Transverse colon (tissue), 4 donors: ENCODE data around the gene PRKAG1. TPM values are rescaled to one million over a fixed set of nuclear protein-coding genes. Genes with fewer than 3 reads are reported as not detected.

ENCODE experiments used
- DNase-seq: peaks from one replicate; pipeline ENCODE4 v3.0.0-alpha.2; 2019
- H3K27ac ChIP-seq, 4 donors: fragments of 200-600 bp; sonication (generic); 2 replicates each; pipeline ENCODE4 v1.5.1; 2016 to 2018; ENCODE audit warnings: inconsistent platforms in 4 of 4
- H3K27me3 ChIP-seq: fragments of 200-600 bp; sonication (generic); 2 replicates; pipeline ENCODE4 v1.5.1; 2017; ENCODE audit warnings: inconsistent platforms
- H3K36me3 ChIP-seq, 4 donors: fragments of 200-600 bp; sonication (generic); 2 replicates each; pipeline ENCODE4 v1.5.1; 2017 to 2019; ENCODE audit warnings: inconsistent platforms in 4 of 4
- H3K4me1 ChIP-seq, 4 donors: fragments of 200-600 bp; sonication (generic); 2 replicates each; pipeline ENCODE4 v1.5.1; 2017 to 2020; ENCODE audit warnings: inconsistent platforms in 4 of 4
- H3K4me3 ChIP-seq, 4 donors: fragments of 200-600 bp; sonication (generic); 1 replicate in 1 of 4; 2 replicates in 3 of 4; pipeline versions ENCODE4 v1.5.1 to v1.6.1; 2017 to 2019; ENCODE audit warnings: inconsistent platforms in 4 of 4
- H3K9me3 ChIP-seq, 2 donors: fragments of 200-600 bp; sonication (generic); 2 replicates each; pipeline ENCODE4 v1.5.1; 2017 to 2019; ENCODE audit warnings: inconsistent platforms in 2 of 2
- CTCF ChIP-seq, 5 experiments: fragments of 200-600 bp in 3 of 5; fragments of 450-650 bp in 2 of 5; sonication (generic) in 3 of 5; IDR thresholded peaks; 1 replicate in 2 of 5; 2 replicates in 3 of 5; pipeline ENCODE4 v1.5.1; 2016 to 2017; ENCODE audit warnings: antibody characterized with exemption in 5 of 5, inconsistent platforms in 3 of 5, mild to moderate bottlenecking in 2 of 5, moderate library complexity in 1 of 5
- EP300 ChIP-seq: sonication (generic); formaldehyde crosslinking; IDR thresholded peaks from one replicate; pipeline ENCODE4 v1.6.1; 2017; ENCODE audit warnings: antibody characterized with exemption, low read depth
- POLR2A ChIP-seq: fragments of 450-650 bp; IDR thresholded peaks from one replicate; pipeline ENCODE4 v1.6.1; 2016; ENCODE audit warnings: antibody characterized with exemption, mild to moderate bottlenecking, moderate library complexity
- POLR2AphosphoS5 ChIP-seq, 3 donors: sonication (generic); formaldehyde crosslinking; IDR thresholded peaks; one replicate each; pipeline ENCODE4 v1.6.1; 2016; ENCODE audit warnings: antibody characterized with exemption in 3 of 3
- WGBS, 2 donors: methylation state at CpG; one replicate each; pipeline ENCODE4 v1.1.5; 2018; ENCODE audit warnings: low coverage in 1 of 2; 5-methylcytosine and 5-hydroxymethylcytosine counted together
- in situ Hi-C, 4 donors: fragments of 200-750 bp; cut with MboI; loops; one replicate each; pipeline versions ENCODE4 v1.15.0 to v1.15.1; 2017; ENCODE audit warnings: low sequenced_read_pairs in 3 of 4, low pct_ligation_motif_present in 1 of 4, low pct_unique_long_range_greater_than_20kb in 1 of 4
- intact Hi-C: fragments of 100-400 bp; cut with DNase I; formaldehyde crosslinking; loops from one replicate; pipeline ENCODE4 v1.15.1; 2023; ENCODE audit warnings: low total_unique reads
- small RNA-seq, 4 donors: library from RNA; depleted of rRNA; stranded (forward); fragments of <200 nt; gene quantifications; one replicate each; pipeline ENCODE3, GENCODE V24; 2016
- total RNA-seq, 4 donors: library from RNA; depleted of rRNA; stranded (reverse); fragments of >200 nt; gene quantifications; one replicate each; pipeline ENCODE4 v1.1.0, GENCODE V29; 2016

Gene PRKAG1
- total RNA-seq, 4 donors from 2014 or later: 21.7 to 44.0 (median 42.3) TPM

DNA sequence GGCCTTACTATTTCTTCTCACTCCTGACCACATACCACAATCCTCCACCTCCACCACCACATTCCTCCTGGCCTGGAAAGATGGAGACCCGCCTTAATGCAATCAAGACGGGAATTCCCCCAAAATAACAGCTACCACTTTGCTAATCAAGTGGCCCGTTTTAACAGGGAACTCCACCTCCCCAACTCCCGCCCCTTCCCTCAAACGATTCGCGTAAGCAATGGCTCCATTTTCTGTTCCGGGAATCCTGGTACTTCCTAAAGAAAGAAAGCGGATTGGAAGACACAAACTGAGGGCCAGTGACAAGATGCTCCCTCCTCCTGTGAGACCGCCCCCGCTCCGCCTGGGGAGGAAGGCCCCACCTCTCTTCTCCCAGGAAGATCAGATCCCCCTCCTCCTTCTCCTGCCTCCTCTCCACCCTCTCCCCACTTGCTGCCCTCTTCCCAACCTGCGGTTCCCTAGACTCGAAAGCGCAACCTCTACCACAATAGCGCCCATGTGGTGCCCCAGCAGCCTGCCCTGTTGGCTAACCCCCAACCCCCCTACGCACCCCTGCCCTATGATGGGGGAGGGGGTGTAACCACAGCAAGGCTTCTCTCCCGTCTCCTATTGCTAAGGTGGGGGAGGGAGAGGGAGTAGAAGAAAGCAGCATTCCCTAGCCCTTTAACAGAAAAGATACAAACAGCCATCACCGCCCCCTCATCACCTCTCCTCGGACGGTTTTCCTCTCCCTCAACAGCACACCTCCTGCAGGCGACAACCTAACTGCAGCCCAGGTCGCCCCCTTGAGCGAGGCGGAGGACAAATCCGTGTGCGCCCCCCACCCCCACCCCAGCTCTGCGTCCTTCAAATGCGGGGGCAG is 62.1 kb downstream of the PRKAG1 start:
- in situ Hi-C loops: no loop called here
- TF ChIP-seq POLR2AphosphoS5 (IDR thresholded peaks at IDR 0.05) (peak; percentile 21 to 35 (median 28)), CTCF (IDR thresholded peaks at IDR 0.05) (peak in 1 of 5 experiments; percentile 36), EP300 (no peak), POLR2A (no peak)

GRCh38 chr12:48954841-48955501 is 63.6 kb downstream of the PRKAG1 start:
- Histone ChIP-seq H3K36me3 (no peaks in the 10 kb centered on the region), H3K27me3 (no peaks in the 10 kb centered on the region), H3K27ac (peak overlapping the region in 3 of 4 donors; percentile 83 to 94 (median 88)), H3K4me1 (peaks cover 6 to 34% (median 23%) of the 10 kb centered on the region in 4 donors), H3K9me3 (no peaks in the 10 kb centered on the region), H3K4me3 (no peak overlapping the region)
- intact Hi-C loops (loop anchor here (1.0 kb wide), 1 partner anchor 19 kb away; no protein-coding TSS in a partner anchor), in situ Hi-C loops (no loop called here)
- WGBS, 2 donors: 71 to 83% methylated on average over 3 of the region's 3 CpGs
- no peak for TF ChIP-seq EP300
- TF ChIP-seq POLR2AphosphoS5 (IDR thresholded peaks at IDR 0.05): no peak
- TF ChIP-seq POLR2A: no peak
- DNase-seq: no peak

More for the DNA sequence above, 62.1 kb downstream of the PRKAG1 start:
- Histone ChIP-seq H3K4me3 (peak overlapping the region; percentile 59 to 96 (median 80)), H3K36me3 (no peaks in the 10 kb centered on the region), H3K27me3 (no peaks in the 10 kb centered on the region), H3K9me3 (no peaks in the 10 kb centered on the region), H3K27ac (peak overlapping the region; percentile 83 to 94 (median 90)), H3K4me1 (peaks cover 6 to 34% (median 23%) of the 10 kb centered on the region in 4 donors)
- intact Hi-C loops: no loop called here
- 1 to 4% methylated on average over 7 to 28 of the region's 29 CpGs for WGBS, 2 donors
- peak; percentile 84 for DNase-seq

- Histone ChIP-seq H3K9me3 (no peaks in the 10 kb centered on the region), H3K27me3 (no peaks in the 10 kb centered on the region), H3K27ac (no peak overlapping the region), H3K4me1 (peaks cover 6 to 34% (median 23%) of the 10 kb centered on the region in 4 donors), H3K4me3 (no peak overlapping the region), H3K36me3 (no peaks in the 10 kb centered on the region)
- DNase-seq: no peak
- 92% methylated on average over 3 of the region's 3 CpGs; no CpG with 5 or more reads in 1 of the 2 donors for WGBS, 2 donors
- in situ Hi-C loops (no loop called here), intact Hi-C loops (no loop called here)
- TF ChIP-seq EP300 (no peak), CTCF (IDR thresholded peaks at IDR 0.05) (no peak), POLR2AphosphoS5 (IDR thresholded peaks at IDR 0.05) (no peak), POLR2A (no peak)
These were observed 64.5 kb downstream of the PRKAG1 start for GRCh38 chr12:48954061-48954460.

- 84% methylated on average over 4 of the region's 4 CpGs; no CpG with 5 or more reads in 1 of the 2 donors for WGBS, 2 donors
- intact Hi-C loops (no loop called here), in situ Hi-C loops (no loop called here)
- TF ChIP-seq POLR2A (no peak), EP300 (no peak), CTCF (IDR thresholded peaks at IDR 0.05) (no peak), POLR2AphosphoS5 (IDR thresholded peaks at IDR 0.05) (no peak)
- Histone ChIP-seq H3K36me3 (no peaks in the 10 kb centered on the region), H3K4me1 (peaks cover 6 to 34% (median 19%) of the 10 kb centered on the region in 4 donors), H3K27me3 (no peaks in the 10 kb centered on the region), H3K27ac (no peak overlapping the region), H3K9me3 (no peaks in the 10 kb centered on the region), H3K4me3 (no peak overlapping the region)
- DNase-seq: no peak
These were observed 65.9 kb downstream of the PRKAG1 start for GRCh38 chr12:48952691-48953090.

Small RNA genes lying within 50 kb of the gene (small RNA-seq; reads per million reads assigned to genes)
- 0 reads per million in 4 donors for gene RNU6-940P

Other genes with a start within 250 kb of the PRKAG1 start
- gene ADCY6, start 229.7 kb downstream of the PRKAG1 start, total RNA-seq: 100 to 1,000 TPM; 112 to 170 (median 115) TPM
- 10 to 100 TPM; 20.6 to 53.5 (median 47.1) TPM for gene CACNB3, start 200.3 kb downstream of the PRKAG1 start, total RNA-seq
- gene DDX23, start 166.6 kb downstream of the PRKAG1 start, total RNA-seq: 100 to 1,000 TPM in 1 of 4 donors, 10 to 100 TPM in 3; 82.9 to 143 (median 83.9) TPM
- gene RND1, start 152.9 kb downstream of the PRKAG1 start, total RNA-seq: 10 to 100 TPM in 1 of 4 donors, 1 to 10 TPM in 2, not detected in 1; 1.1 to 19.1 (median 3.3) TPM
- 10 to 100 TPM; 12.1 to 35.9 (median 20.9) TPM for gene FKBP11, start 93.3 kb downstream of the PRKAG1 start, total RNA-seq
- gene ARF3, start 61.3 kb downstream of the PRKAG1 start, total RNA-seq: 100 to 1,000 TPM in 2 of 4 donors, 10 to 100 TPM in 2; 30.8 to 117 (median 99.8) TPM
- 1 to 10 TPM in 1 of 4 donors, under 1 TPM in 1, not detected in 2; 0.41 to 1.4 TPM for gene WNT10B, start 47.0 kb downstream of the PRKAG1 start, total RNA-seq
- not detected for gene WNT1, start 40.5 kb downstream of the PRKAG1 start, total RNA-seq
- under 1 TPM in 2 of 4 donors, not detected in 2; 0.27 to 0.32 TPM for gene DDN, start 19.4 kb downstream of the PRKAG1 start, total RNA-seq
- gene KMT2D, start 42.0 kb upstream of the PRKAG1 start, total RNA-seq: 100 to 1,000 TPM in 1 of 4 donors, 10 to 100 TPM in 3; 50.0 to 351 (median 78.0) TPM
- not detected for gene RHEBL1, start 51.2 kb upstream of the PRKAG1 start, total RNA-seq
- gene DHH, start 76.0 kb upstream of the PRKAG1 start, total RNA-seq: under 1 TPM in 2 of 4 donors, not detected in 2; 0.27 to 0.32 TPM
- 100 to 1,000 TPM in 1 of 4 donors, 10 to 100 TPM in 3; 72.6 to 125 (median 82.1) TPM for gene LMBR1L, start 92.1 kb upstream of the PRKAG1 start, total RNA-seq
- 100 to 1,000 TPM; 219 to 390 (median 319) TPM for gene TUBA1B, start 112.6 kb upstream of the PRKAG1 start, total RNA-seq
- 100 to 1,000 TPM in 2 of 4 donors, 10 to 100 TPM in 2; 77.1 to 201 (median 92.6) TPM for gene TUBA1A, start 170.3 kb upstream of the PRKAG1 start, total RNA-seq
- 100 to 1,000 TPM; 207 to 331 (median 263) TPM for gene TUBA1C, start 246.3 kb upstream of the PRKAG1 start, total RNA-seq